Measurements from ENCODE around the gene TMEM174. TPM values are rescaled to one million over a fixed set of nuclear protein-coding genes. Genes with fewer than 3 reads are reported as not detected.

TMEM174 gene
- total RNA-seq, 1 donor from 2014 or later, result not detected

GRCh38 chr5:73170522-73170921, 2.5 kb upstream of the TMEM174 start:
- H3K27me3 ChIP-seq (ENCODE audit: low read depth), result peaks cover 8% of the 10 kb centered on the region
- no peaks in the 10 kb centered on the region for H3K9me3 ChIP-seq
- H3K36me3 ChIP-seq, result no peaks in the 10 kb centered on the region
- no peaks in the 10 kb centered on the region for H3K4me1 ChIP-seq
- DNase-seq (no peak), ATAC-seq (no peak)
- H3K4me3 ChIP-seq, result no peak overlapping the region
- no peak overlapping the region for H3K27ac ChIP-seq
- TF ChIP-seq CTCF (IDR thresholded peaks at IDR 0.05), result peak; percentile 46
- intact Hi-C loops (cut with DNase I), result no loop called here

DNA sequence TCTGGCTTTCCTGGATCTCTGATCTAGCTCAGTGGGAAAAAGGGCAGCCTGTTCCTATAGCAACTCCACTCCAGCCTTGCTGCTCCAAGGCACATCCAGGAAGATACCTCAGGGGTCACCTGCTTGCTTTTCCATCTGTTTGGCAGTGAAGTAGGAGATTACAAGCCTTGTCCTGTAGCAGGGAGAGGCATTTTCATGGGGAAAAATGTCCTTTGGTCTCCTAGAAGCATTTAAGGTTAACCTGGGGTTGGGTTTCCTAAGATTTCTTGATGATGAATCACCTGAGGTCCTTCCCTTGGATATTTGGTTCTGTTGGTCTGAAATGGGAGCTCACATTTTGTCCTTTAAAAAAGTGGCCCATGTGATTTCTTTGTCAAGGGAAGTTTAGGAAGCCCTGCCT, 1.5 kb upstream of the TMEM174 start:
- no peak overlapping the region for H3K4me3 ChIP-seq
- H3K27ac ChIP-seq, result no peak overlapping the region
- no peak for TF ChIP-seq CTCF (IDR thresholded peaks at IDR 0.05)
- ATAC-seq (no peak), DNase-seq (no peak)
- H3K27me3 ChIP-seq (ENCODE audit: low read depth), result peaks cover 8% of the 10 kb centered on the region
- H3K4me1 ChIP-seq, result no peaks in the 10 kb centered on the region
- intact Hi-C loops (cut with DNase I), result no loop called here
- no peaks in the 10 kb centered on the region for H3K9me3 ChIP-seq
- no peaks in the 10 kb centered on the region for H3K36me3 ChIP-seq

DNA sequence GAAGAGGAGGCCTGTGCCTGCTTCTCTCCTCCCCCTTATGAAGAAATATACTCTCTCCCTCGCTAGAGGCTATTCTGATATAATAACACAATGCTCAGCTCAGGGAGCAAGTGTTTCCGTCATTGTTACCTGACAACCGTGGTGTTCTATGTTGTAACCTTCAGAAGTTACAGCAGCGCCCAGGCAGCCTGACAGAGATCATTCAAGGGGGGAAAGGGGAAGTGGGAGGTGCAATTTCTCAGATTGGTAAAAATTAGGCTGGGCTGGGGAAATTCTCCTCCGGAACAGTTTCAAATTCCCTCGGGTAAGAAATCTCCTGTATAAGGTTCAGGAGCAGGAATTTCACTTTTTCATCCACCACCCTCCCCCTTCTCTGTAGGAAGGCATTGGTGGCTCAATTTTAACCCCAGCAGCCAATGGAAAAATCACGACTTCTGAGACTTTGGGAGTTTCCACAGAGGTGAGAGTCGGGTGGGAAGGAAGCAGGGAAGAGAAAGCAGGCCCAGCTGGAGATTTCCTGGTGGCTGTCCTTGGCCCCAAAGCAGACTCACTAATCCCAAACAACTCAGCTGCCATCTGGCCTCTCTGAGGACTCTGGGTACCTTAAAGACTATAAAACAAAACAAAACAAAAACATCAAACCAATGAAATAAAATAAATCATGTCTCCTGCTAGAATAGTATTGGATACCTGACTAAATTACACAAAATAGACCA, 1.3 kb downstream of the TMEM174 start:
- H3K4me3 ChIP-seq, result no peak overlapping the region
- DNase-seq, result no peak
- intact Hi-C loops (cut with DNase I), result no loop called here
- H3K27ac ChIP-seq, result no peak overlapping the region
- no peak for ATAC-seq
- H3K36me3 ChIP-seq, result no peaks in the 10 kb centered on the region
- no peaks in the 10 kb centered on the region for H3K4me1 ChIP-seq
- no peak for TF ChIP-seq CTCF (IDR thresholded peaks at IDR 0.05)
- H3K27me3 ChIP-seq (ENCODE audit: low read depth), result peaks cover 8% of the 10 kb centered on the region
- H3K9me3 ChIP-seq, result no peaks in the 10 kb centered on the region

- intact Hi-C loops (cut with DNase I), result no loop called here
- TF ChIP-seq CTCF (IDR thresholded peaks at IDR 0.05), result no peak
- Histone ChIP-seq H3K36me3 (no peaks in the 10 kb centered on the region), H3K27ac (no peak overlapping the region), H3K4me3 (no peak overlapping the region), H3K9me3 (no peaks in the 10 kb centered on the region), H3K27me3 (ENCODE audit: low read depth) (peaks cover 7% of the 10 kb centered on the region), H3K4me1 (no peaks in the 10 kb centered on the region)
- ATAC-seq (no peak), DNase-seq (no peak)
Observed at GRCh38 chr5:73176250-73176649, 3.3 kb downstream of the TMEM174 start.

- no peak for ATAC-seq
- no peaks in the 10 kb centered on the region for H3K9me3 ChIP-seq
- H3K27ac ChIP-seq, result no peak overlapping the region
- H3K4me1 ChIP-seq, result no peaks in the 10 kb centered on the region
- peaks cover 8% of the 10 kb centered on the region for H3K27me3 ChIP-seq (ENCODE audit: low read depth)
- no peak for TF ChIP-seq CTCF (IDR thresholded peaks at IDR 0.05)
- H3K36me3 ChIP-seq, result no peaks in the 10 kb centered on the region
- DNase-seq, result no peak
- intact Hi-C loops (cut with DNase I), result no loop called here
- no peak overlapping the region for H3K4me3 ChIP-seq
Observed at GRCh38 chr5:73178265-73178664, 5.3 kb downstream of the TMEM174 start.
